Keratinocyte (primary cell): ENCODE results near the gene PRORP.

Source experiments
- EZH2 ChIP-seq: IDR thresholded peaks from one replicate; pipeline ENCODE4 v1.6.1; 2012; ENCODE audit warnings: inconsistent platforms, mild to moderate bottlenecking, low read length, moderate library complexity
- TF ChIP-seq, protein P1 (sequence below), 3 experiments: IDR thresholded peaks in 1 of 3; conservative IDR thresholded peaks in 1 of 3; optimal IDR thresholded peaks in 1 of 3; 2 replicates in 2 of 3; 3 replicates in 1 of 3; pipeline versions ENCODE3 to v1.5.1; 2011; ENCODE audit warnings: low read length in 3 of 3, mild to moderate bottlenecking in 3 of 3, moderate library complexity in 2 of 3, control low read depth in 1 of 3, inconsistent platforms in 1 of 3; ENCODE audit not compliant: insufficient read depth in 2 of 3; ENCODE audit errors: extremely low read depth in 1 of 3

DNA sequence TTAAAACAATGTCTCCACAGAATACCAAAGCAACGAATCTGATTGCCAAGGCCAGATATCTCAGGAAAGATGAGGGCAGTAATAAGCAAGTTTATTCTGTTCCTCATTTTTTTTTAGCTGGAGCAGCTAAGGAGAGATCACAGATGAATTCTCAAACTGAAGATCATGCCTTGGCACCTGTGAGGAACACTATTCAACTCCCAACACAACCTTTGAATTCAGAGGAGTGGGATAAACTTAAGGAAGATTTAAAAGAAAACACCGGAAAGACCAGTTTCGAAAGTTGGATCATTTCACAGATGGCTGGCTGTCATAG, 994 bp downstream of the PRORP start:
- TF ChIP-seq, protein P1, sequence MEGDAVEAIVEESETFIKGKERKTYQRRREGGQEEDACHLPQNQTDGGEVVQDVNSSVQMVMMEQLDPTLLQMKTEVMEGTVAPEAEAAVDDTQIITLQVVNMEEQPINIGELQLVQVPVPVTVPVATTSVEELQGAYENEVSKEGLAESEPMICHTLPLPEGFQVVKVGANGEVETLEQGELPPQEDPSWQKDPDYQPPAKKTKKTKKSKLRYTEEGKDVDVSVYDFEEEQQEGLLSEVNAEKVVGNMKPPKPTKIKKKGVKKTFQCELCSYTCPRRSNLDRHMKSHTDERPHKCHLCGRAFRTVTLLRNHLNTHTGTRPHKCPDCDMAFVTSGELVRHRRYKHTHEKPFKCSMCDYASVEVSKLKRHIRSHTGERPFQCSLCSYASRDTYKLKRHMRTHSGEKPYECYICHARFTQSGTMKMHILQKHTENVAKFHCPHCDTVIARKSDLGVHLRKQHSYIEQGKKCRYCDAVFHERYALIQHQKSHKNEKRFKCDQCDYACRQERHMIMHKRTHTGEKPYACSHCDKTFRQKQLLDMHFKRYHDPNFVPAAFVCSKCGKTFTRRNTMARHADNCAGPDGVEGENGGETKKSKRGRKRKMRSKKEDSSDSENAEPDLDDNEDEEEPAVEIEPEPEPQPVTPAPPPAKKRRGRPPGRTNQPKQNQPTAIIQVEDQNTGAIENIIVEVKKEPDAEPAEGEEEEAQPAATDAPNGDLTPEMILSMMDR (optimal IDR thresholded peaks at IDR 0.05 in 1 of 3, IDR thresholded peaks at IDR 0.05 in 1 of 3, conservative IDR thresholded peaks at IDR 0.05 in 1 of 3; ENCODE audit: extremely low read depth in 1 of 3, insufficient read depth in 2 of 3, low read length in 3 of 3) = no peak
- no peak for TF ChIP-seq EZH2
